ENCODE results near the gene CLBA1. TPM values are rescaled to one million over a fixed set of nuclear protein-coding genes. Genes with fewer than 3 reads are reported as not detected.

The CLBA1 gene
- total RNA-seq, 2 donors from 2014 or later, result 0.20 to 0.97 TPM

DNA sequence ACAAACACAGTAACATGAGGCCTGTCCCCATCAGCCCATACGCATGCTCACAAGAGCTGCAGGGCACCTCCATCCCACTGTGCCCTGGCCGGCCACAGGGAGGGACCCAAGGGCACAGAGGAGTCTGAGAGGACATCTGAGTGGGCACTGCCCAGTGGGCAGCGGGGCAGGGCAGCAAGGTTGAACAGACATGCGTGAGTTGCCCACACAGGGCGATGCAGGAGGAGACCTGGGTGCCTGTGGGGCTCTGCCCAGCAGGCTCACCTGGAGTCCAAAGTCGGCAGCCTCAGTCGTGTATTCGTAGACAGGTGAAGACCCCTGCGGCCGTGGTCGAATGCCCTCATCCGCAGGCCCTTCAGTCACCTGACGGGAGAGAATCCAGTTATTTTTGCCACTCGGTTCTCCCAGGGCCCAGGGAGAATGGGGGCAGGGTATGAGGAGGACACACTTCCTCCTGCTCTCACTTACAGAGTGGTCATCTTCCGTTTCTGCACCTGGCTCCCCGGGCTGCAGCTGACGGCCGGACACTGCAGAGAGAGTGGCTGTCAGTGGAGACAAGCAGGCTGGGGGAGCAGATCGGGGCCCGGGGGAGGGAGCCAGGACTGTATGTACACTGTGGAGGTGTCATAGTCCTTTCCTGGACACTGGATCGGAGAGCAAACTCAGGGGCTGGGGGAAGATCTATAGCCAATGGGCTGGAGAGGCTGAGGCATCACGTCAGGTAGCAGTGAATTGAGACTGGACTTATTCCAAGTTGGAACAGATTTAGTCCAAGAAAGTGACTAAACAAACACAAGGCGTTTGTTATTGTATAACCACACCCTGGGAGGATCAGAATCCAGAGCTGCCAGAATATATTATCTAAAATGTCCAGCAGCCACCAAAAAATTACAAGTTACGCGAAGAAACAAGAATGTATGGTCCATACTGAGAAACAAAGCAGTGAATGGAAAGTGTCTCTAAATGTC, 28.2 kb upstream of the CLBA1 start:
- H3K27ac Mint-ChIP-seq, result no peak overlapping the region
- DNase-seq (ENCODE audit: low spot score in 2 of 2) (no peak), ATAC-seq (no peak)
- H3K9me3 Mint-ChIP-seq, result no peaks in the 10 kb centered on the region
- H3K36me3 Mint-ChIP-seq, result no peaks in the 10 kb centered on the region

DNA sequence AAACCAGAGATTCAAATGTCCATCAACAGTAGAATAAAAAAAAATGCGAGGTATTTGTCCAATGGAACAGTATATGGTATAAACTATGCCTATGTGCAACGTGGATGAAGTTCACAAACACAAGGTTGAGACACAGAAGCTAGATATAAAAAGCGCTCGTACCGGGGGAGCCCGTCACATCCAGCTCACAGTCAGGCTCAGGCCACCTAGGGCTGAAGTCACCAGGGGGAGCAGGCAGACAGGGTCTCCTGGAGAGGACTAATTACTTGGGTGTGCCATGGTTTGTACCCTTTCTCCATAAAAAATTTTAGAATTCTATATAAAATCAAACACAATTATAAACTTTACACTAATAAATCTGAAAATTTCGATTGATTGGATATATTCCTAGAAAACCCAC, 21.0 kb upstream of the CLBA1 start:
- Mint-ChIP-seq H3K36me3 (no peaks in the 10 kb centered on the region), H3K27ac (no peak overlapping the region), H3K9me3 (no peaks in the 10 kb centered on the region)
- ATAC-seq, result no peak
- no peak for DNase-seq (ENCODE audit: low spot score in 2 of 2)

GRCh38 chr14:104965561-104966231, 19.9 kb upstream of the CLBA1 start:
- DNase-seq (ENCODE audit: low spot score in 2 of 2), result no peak
- no peaks in the 10 kb centered on the region for H3K36me3 Mint-ChIP-seq
- ATAC-seq, result no peak
- no peaks in the 10 kb centered on the region for H3K9me3 Mint-ChIP-seq
- no peak overlapping the region for H3K27ac Mint-ChIP-seq

GRCh38 chr14:104966261-104966865, 19.2 kb upstream of the CLBA1 start:
- ATAC-seq, result no peak
- Mint-ChIP-seq H3K9me3 (no peaks in the 10 kb centered on the region), H3K27ac (no peak overlapping the region), H3K36me3 (no peaks in the 10 kb centered on the region)
- DNase-seq (ENCODE audit: low spot score in 2 of 2), result no peak

GRCh38 chr14:104966981-104967385, 18.6 kb upstream of the CLBA1 start:
- Mint-ChIP-seq H3K36me3 (no peaks in the 10 kb centered on the region), H3K9me3 (no peaks in the 10 kb centered on the region), H3K27ac (no peak overlapping the region)
- ATAC-seq (no peak), DNase-seq (ENCODE audit: low spot score in 2 of 2) (no peak)

DNA sequence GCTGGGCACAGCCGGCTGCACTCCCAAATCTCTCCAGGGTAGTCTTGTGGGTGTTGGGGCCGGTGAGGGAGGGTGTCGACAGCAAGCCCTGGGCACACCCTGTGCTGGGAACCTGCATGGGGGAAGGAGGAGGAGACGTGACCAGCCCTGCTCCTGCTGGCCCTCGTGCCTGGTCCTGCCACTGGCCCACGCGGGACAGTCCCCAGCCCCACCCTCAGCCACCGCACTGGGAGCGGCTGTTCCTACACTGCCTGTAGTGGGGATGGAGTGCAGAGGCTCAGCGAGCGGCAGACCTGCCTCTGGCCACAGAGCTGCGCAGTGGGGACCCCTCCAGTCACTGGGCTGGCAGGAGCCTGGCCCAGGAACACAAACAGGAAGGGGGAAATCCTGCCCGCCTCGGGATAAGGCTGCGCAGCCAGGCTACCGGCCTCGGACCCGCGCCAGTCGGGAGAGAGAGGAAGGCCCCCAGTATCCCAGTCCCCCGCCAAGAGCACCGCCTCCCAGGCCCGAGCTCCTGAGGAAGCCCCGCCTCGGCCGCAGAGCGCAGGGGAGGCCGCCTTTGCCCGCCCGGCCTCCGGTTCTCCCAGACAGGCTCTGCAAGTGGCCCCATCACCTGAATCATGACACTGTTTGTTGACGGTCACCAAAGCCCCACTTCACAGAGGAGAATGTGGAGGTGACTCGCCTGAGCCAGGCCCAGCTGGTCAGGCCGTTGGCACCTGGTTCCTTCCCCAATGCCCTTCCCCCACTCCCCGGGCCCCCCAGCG, 18.0 kb upstream of the CLBA1 start:
- DNase-seq (ENCODE audit: low spot score in 2 of 2), result no peak
- no peaks in the 10 kb centered on the region for H3K9me3 Mint-ChIP-seq
- no peak for ATAC-seq
- H3K36me3 Mint-ChIP-seq, result no peaks in the 10 kb centered on the region
- H3K27ac Mint-ChIP-seq, result no peak overlapping the region

DNA sequence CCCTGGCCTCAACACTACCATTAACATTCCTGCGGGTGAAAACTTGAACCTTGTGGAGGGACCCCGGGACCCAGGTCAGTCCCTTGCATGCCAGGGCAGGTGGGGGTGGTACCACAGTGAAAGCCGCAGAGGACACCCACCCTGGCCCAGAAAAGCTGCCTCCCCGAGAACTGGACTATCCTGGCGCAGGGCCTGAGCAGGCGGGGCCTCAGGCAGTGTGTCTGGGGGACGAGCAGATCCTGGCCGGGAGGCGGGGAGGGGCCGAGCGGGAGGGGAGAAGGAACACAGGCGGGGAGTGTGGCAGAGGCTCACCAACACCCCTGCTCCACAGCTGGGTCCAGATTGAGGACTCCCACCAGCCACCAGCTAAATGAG, 17.4 kb upstream of the CLBA1 start:
- Mint-ChIP-seq H3K9me3 (no peaks in the 10 kb centered on the region), H3K27ac (no peak overlapping the region), H3K36me3 (no peaks in the 10 kb centered on the region)
- no peak for DNase-seq (ENCODE audit: low spot score in 2 of 2)
- no peak for ATAC-seq

GRCh38 chr14:104968541-104969401, 16.8 kb upstream of the CLBA1 start:
- no peak overlapping the region for H3K27ac Mint-ChIP-seq
- no peaks in the 10 kb centered on the region for H3K9me3 Mint-ChIP-seq
- H3K36me3 Mint-ChIP-seq, result no peaks in the 10 kb centered on the region
- no peak for ATAC-seq
- DNase-seq (ENCODE audit: low spot score in 2 of 2), result no peak

DNA sequence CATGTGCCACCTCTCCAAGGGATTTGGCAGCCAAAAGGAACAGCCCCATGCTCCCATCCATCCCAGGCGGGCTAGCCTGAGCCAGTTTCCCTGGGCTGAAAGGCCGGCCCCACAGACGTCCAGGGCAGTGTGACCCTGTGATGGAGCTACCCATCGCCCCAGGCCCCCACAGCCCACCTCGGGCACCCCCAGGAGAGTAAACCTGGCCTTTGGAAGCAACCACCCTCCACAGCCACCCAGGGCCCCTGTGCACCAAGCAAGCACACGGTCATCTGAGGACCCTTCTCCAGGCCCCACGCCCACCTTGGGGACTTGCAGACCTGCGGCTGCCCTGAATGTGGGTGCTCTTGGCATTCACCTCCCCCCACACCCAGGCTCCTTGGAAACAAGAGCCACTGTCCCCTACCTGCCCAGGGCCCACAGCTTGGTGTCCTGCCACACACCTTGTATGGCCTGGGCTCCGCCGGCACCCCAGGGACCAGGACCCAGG, 15.8 kb upstream of the CLBA1 start:
- H3K36me3 Mint-ChIP-seq, result no peaks in the 10 kb centered on the region
- ATAC-seq (no peak), DNase-seq (ENCODE audit: low spot score in 2 of 2) (no peak)
- H3K27ac Mint-ChIP-seq, result no peak overlapping the region
- H3K9me3 Mint-ChIP-seq, result no peaks in the 10 kb centered on the region

DNA sequence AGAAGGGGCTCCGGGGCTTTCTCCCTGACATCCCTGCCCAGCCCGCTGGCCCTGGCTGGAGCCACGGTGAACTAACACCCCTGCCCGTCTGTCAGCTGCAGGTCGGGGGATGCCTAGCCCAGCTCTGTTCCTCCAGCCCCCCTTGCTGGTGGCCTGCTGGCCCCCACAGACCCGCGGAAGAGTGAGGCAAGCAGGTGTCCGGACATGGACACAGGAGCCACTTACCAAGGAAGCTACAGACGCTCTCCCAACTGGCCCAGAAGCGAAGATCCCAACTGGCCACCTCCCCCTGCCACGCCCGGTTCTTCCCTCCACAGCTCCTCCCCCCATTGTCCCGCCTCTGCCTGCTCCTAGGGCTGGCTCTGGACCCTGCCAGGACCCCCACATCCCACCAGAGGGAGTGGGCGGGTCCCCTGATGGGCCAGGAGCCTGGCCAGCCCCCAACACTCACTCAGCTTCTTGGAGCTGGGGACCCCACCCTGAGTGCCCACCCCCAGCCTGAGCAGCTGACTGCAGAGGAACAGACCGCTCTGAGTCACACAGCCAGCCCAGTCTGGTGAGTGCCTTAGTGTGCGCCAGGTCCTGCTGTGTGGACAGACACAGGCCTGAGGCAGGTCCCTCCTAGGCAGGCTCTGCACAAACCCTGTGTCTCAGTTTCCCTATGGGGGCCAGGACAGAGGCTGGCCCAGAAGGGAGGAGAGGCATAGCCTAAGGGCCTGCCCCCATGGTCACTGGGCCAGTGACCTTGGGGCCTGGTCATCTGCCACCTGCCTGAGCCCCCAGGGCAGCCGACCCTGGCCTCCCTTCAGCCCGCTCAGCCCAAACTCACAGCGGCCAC, 15.1 kb upstream of the CLBA1 start:
- H3K9me3 Mint-ChIP-seq, result no peaks in the 10 kb centered on the region
- ATAC-seq, result no peak
- H3K36me3 Mint-ChIP-seq, result no peaks in the 10 kb centered on the region
- DNase-seq (ENCODE audit: low spot score in 2 of 2), result no peak
- no peak overlapping the region for H3K27ac Mint-ChIP-seq

DNA sequence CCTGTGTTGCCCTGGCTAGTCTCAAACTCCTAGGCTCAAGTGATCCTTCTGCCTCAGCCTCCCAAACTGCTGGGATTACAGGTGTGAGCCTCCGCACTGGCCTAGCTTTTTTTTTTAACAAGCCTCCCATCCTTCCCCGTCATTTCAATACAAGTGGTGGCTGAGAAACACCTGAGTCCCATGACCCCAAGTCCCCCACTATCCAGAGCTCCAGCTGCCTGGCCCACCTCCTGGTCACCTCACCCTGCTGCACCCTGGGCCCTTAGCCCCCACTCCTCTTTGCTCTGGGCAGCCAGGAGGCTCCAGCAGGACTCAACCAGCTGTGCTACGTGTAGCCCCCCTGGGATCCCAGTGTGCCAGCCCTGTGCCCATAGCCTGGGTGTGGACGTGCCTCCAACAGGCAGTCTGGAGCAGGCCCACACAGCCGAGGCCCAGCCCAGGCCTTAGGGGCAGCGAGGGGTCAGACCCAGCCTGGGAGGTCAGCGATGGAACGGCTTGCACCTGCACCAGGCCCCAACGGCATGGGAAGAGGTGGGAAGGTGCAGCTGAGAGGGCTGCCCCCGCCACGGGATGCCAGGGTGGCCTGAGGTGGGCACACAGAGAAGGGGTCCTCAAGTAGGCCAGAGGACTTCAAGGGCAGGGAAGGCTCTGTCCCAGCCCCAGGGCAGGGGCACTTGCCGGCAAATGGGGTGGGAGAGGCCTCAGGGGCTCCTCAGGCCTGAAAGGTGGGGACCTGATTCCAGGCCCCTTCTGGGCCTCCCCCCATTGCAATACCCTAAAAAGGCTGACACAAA, 13.9 kb upstream of the CLBA1 start:
- no peak for ATAC-seq
- no peak for DNase-seq (ENCODE audit: low spot score in 2 of 2)
- no peaks in the 10 kb centered on the region for H3K9me3 Mint-ChIP-seq
- H3K36me3 Mint-ChIP-seq, result no peaks in the 10 kb centered on the region
- H3K27ac Mint-ChIP-seq, result no peak overlapping the region

DNA sequence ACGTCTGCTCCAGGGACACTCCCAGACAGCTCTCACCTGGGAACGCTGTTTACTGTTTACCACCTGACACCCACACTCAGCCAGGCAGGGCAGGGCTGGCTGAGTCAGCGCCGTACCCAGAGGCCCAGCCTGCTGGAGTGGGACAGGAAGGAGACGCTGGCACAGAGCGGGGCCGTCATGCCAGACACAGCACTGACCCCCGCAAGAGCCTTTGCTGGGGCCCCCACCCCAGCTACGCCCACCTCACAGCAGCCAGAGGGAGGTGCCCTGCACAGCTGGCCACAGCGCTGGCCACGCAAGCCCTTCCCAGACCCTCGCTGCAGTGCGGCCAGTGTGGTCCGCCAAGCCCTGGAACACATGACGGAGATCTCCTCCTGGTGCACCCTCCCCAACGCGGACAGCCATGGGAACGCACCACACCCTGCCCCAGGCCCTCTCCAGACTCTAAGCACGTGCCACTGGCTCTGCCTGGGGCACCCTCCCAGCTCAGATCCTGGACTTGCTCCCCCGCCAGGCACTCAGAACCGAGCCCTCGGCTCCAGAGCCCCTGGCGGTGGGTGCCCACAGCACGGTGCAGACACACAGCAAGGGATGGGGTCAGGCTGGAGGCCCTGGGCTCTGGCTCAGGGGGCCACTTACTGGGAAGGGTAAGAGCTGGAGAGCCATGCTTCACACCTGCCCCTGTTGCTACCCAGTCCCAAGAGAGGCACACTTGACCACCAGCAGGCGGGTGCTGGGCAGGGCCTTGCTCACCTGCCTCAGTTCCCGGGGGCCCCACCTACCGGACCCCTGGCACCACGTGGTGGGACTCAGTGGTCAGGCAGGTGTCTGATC, 13.1 kb upstream of the CLBA1 start:
- peaks cover 0 to 5% of the 10 kb centered on the region in 2 donors for H3K36me3 Mint-ChIP-seq
- ATAC-seq (no peak), DNase-seq (ENCODE audit: low spot score in 2 of 2) (no peak)
- H3K27ac Mint-ChIP-seq, result no peak overlapping the region
- H3K9me3 Mint-ChIP-seq, result no peaks in the 10 kb centered on the region

GRCh38 chr14:104973135-104973384, 12.5 kb upstream of the CLBA1 start:
- no peak overlapping the region for H3K27ac Mint-ChIP-seq
- DNase-seq (ENCODE audit: low spot score in 2 of 2) (no peak), ATAC-seq (no peak)
- H3K9me3 Mint-ChIP-seq, result no peaks in the 10 kb centered on the region
- H3K36me3 Mint-ChIP-seq, result peaks cover 0 to 6% of the 10 kb centered on the region in 2 donors
